Gastrocnemius medialis (tissue), 4 donors: ENCODE data around the gene LRMDA.

Source experiments
- CTCF ChIP-seq, 5 experiments: fragments of 450-650 bp in 3 of 5; fragments of 200-600 bp in 2 of 5; sonication (generic) in 2 of 5; IDR thresholded peaks in 4 of 5; conservative IDR thresholded peaks in 1 of 5; 1 replicate in 4 of 5; 2 replicates in 1 of 5; pipeline ENCODE4 v1.5.1; 2016 to 2019; ENCODE audit warnings: antibody characterized with exemption in 5 of 5, mild to moderate bottlenecking in 3 of 5, moderate library complexity in 3 of 5
- POLR2A ChIP-seq, 2 donors: fragments of 450-650 bp; IDR thresholded peaks; one replicate each; pipeline ENCODE4 v1.6.1; 2017; ENCODE audit warnings: antibody characterized with exemption in 2 of 2, mild to moderate bottlenecking in 2 of 2, moderate library complexity in 2 of 2

GRCh38 chr10:75617485-75618155 lies 186.2 kb downstream of the LRMDA start:
- TF ChIP-seq POLR2A (IDR thresholded peaks at IDR 0.05) (no peak), CTCF (IDR thresholded peaks at IDR 0.05 in 4 of 5, conservative IDR thresholded peaks at IDR 0.05 in 1 of 5) (no peak)
